Ecto neural progenitor cell (in vitro differentiated cells): ENCODE measurements around the gene OR52B6.
"Not testable (repeated sequence)": the region's sequence is repeated elsewhere in the genome, so short reads cannot be mapped to it uniquely, and the experiment has no call there.

Experiments
- DNase-seq: peaks from one replicate; pipeline ENCODE4 v3.0.0-alpha.2; 2018; ENCODE audit warnings: low spot score

The OR52B6 gene

DNA sequence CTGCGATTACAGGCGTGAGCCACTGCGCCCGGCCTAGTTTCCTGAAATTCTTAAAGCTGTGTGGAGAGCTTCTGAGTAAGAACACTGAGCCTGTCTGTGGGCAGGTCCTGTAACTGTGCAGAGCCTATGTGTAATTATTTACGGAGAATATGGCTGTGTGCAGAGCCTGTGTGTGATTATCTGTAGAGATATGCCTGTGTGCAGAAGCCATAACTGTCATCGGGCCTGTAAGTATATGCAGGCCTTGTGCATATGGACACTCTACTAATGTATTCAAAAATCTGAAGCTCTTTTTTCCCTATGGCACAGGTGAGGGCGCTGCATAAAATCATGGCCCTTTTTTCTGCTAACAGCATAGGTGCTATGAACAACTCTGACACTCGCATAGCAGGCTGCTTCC, at the start of gene OR52B6:
Gene OR52B6, plus strand, starts transcription at position 301 of the 400 bp plus-strand sequence. Its CDS starts 0 bp downstream, at position 301.
- no peak for DNase-seq

- no peak for DNase-seq
Observed at GRCh38 chr11:5531053-5531831, 49.4 kb upstream of the OR52B6 start.

DNA sequence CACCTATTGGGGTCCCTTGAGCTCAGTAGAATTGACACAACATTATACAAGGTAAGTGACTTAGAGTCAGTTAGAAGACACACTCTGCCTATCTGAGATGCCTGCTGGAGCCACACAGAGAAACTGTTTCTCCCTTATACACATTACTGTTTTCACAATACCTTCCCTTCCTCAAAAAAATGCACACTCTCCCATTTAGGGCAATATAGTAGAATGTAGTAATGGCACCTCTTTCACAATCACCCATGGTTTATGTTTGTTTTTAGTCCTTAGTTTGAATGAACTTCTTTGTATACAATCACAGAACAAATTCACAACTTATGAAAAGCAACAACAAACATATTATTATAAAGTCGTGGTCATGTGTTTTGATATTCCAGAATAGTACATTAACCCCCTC, 46.6 kb upstream of the OR52B6 start:
- DNase-seq = no peak

GRCh38 chr11:5536482-5536881, 44.2 kb upstream of the OR52B6 start:
- DNase-seq = no peak

- DNase-seq = no peak
Observed at GRCh38 chr11:5541427-5541826, 39.2 kb upstream of the OR52B6 start.

DNA sequence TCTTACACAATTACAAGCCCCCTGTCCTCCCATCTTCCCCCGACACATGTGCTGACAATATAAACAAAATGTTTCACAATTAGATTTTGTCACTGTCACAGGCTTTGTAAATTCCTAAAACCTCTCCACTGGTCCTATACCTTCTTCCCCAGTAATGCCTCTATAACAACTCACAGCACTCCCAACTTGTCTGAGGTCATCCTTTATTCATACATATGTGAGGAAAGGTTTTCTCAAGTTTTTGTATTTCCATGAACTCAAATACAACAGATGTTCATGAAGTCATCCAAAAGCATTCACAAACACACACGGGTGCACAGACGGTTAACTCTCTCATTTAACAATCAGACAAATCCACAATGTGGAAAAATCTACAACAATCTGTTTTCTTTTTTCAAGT, 34.2 kb upstream of the OR52B6 start:
- DNase-seq = no peak

DNA sequence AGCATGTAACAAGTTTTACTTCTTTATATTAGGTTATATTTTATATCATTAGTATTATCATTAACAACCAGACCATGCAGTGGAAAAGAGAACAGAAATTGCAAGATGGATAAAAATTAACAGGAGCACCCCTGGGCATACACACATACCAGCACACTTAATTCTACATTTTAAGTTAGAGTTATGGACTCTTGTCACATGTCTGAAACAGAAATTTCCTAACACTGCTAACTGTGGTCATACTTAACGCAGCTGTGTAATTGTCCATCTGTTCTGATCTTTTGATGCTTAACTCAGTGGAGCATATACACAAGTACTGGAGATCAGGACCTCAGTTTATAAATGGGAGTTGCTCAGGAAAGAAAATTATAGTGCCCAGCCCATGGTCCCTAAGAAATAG, 32.7 kb upstream of the OR52B6 start:
- no peak for DNase-seq

- no peak for DNase-seq
Observed at GRCh38 chr11:5548440-5548839, 32.2 kb upstream of the OR52B6 start, which contains the start of gene OR52H1. OR52H1 (minus strand) TSS chr11:5548540; CDS start chr11:5545505, 3,035 bp downstream.

- no peak for DNase-seq
Observed at GRCh38 chr11:5550440-5551095, 30.1 kb upstream of the OR52B6 start.

DNA sequence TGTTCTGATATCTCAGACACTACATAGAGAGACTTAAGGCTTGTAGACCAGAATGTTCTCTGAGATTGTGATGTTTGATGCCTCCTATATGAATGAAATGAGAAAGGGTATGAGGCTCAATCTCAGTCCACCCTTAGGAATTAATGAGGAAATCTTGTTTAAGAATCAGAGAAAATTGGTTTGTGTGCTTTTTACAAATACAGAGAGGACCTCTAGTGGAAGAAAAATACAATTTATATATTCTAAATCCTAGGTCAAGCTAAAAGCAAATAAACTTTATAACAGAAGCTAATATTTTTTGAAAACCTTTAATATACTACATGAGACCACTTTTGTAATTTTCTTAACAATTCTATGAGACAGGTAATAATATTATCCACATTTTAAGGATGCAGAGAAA, 27.3 kb upstream of the OR52B6 start:
- no peak for DNase-seq

DNA sequence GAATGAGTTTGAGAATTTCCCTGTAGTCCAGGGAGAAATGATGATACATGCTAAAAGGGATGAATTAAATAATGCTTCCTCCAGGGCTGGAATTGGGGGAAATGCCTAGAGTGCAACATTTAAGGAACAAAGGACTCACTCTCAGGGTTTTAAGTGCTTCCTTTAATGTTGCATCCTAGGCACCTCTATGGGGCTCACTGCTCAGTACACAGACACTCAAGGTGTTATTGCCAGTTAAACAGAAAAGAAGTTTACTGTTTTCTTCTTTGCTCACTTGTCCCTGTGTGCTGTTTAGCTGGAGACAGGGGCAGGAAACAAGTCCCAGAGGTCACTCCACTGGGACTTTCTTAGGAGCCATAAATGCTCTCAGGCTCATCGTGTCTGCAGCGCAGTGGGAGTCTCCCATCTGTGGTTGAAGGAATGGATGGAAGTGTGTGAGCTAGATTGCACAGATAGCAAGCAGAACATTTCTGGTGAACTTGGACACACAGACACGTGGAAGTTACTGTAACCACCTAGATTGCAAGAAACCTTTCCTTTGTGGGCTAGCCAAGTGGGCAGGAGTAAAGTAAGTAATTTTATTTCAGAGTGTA, 24.0 kb upstream of the OR52B6 start:
- DNase-seq = no peak

- no peak for DNase-seq
Observed at GRCh38 chr11:5557751-5558150, 22.9 kb upstream of the OR52B6 start.

- DNase-seq = no peak
Observed at GRCh38 chr11:5564259-5565019, 16.2 kb upstream of the OR52B6 start.

- no peak for DNase-seq
Observed at GRCh38 chr11:5574654-5575053, 6.0 kb upstream of the OR52B6 start.

DNA sequence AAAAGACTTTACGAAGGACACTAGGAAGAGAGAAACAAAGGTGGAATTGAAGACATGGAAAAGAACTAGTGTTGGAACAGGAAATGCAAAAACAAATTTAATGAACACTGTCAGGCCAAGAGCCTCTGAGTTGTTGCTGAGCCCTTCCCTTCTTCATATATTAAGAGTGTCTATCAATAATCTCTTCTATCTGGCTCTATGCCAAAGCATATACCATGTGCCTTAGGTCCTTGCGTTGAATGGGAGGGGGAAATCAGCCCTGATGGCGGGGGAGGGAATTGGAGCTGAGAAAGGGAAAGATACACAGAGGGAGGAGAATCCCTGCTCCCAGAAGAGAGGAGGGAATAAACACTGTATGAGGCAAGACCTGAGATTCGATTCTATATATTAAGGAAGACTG, 5.5 kb upstream of the OR52B6 start:
- no peak for DNase-seq

DNA sequence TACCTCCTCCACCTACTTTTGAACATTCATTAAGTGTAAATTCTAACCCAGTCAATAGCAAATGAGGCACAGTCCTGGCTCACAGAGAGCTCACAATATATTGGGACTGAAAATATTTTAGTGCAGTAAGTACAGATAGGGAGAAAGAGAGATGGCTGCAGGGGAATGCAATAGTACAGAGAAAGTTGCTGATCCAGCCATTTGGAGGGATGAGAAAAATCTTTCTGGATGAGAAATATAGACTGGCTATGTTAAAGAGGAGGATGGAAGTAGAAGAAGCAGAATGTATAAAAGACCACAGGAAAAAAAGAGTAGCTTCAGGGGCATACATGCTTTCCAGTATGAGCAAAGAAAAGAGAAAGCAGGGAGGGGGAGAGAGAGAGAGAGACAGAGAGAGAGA, 3.6 kb upstream of the OR52B6 start:
- DNase-seq = no peak

DNA sequence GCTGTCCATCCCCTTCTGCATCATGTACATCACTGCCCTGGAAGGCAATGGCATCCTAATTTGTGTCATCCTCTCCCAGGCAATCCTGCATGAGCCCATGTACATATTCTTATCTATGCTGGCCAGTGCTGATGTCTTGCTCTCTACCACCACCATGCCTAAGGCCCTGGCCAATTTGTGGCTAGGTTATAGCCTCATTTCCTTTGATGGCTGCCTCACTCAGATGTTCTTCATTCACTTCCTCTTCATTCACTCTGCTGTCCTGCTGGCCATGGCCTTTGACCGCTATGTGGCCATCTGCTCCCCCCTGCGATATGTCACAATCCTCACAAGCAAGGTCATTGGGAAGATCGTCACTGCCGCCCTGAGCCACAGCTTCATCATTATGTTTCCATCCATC, 337 bp downstream of the OR52B6 start:
- DNase-seq = no peak

DNA sequence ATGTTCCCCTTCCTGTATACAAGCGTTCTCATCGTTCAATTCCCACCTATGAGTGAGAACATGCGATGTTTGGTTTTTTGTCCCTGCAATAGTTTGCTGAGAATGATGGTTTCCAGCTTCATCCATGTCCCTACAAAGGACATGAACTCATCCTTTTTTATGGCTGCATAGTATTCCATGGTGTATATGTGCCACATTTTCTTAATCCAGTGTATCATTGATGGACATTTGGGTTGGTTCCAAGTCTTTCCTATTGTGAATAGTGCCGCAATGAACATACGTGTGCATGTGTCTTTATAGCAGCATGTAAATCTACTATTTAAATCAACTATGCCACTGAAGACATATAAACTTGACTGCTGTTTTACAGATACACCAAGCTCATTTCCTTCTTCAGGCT, 3.8 kb downstream of the OR52B6 start:
- not testable (repeated sequence) for DNase-seq

- not testable (repeated sequence) for DNase-seq
Observed at GRCh38 chr11:5589906-5590305, 9.2 kb downstream of the OR52B6 start.

DNA sequence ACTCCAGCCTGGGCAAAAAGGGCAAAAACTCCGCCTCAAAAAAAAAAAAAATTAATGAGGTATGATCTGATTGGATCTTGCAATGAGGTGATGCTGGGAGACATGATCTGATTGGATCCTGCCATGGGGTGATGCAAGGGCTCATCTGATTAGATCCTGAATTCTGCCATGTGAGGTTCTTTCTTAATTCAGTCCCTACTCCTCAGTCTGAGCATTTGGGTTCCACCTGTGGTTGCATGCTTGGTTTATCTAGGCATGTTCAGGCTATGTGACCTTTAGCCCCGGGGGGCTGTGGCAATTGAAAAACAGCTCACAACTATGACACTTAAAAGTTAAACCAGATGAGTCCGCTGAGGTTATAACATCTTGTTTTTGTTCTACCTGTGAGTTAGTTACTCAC, 10.9 kb downstream of the OR52B6 start:
- no peak for DNase-seq

DNA sequence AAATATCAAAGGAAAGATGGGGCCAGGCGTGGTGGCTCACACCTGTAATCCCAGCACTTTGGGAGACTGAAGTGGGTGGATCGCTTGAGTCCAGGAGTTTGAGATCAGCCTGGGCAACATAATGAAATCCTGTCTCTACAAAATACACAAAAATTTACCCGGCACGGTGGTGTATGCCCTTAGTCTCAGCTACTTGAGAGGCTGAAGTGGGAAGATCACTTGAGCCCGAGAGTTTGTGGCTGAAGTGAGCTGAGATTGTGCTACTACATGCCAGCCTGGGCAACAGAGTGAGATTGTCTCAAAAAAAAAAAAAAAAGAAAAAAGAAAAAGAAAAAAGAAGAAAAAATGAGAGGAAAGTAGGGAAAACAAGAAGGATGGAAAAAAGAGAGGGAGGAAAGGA, 11.9 kb downstream of the OR52B6 start:
- no peak for DNase-seq

- DNase-seq = no peak
Observed at GRCh38 chr11:5593146-5593545, 12.5 kb downstream of the OR52B6 start.
